GM12878 (cell line): ENCODE measurements around the gene ANXA11. TPM values are rescaled to one million over a fixed set of nuclear protein-coding genes. Genes with fewer than 3 reads are reported as not detected.

Source experiments
- CBFB ChIP-seq: IDR thresholded peaks from 2 replicates; pipeline ENCODE4 v1.6.1; 2016; ENCODE audit warnings: antibody characterized with exemption, low read depth
- CHD1 ChIP-seq: IDR thresholded peaks from 2 replicates; pipeline ENCODE4 v1.6.1; 2012; ENCODE audit warnings: low read depth, low read length, improper control_type of control experiment
- ESRRA ChIP-seq: IDR thresholded peaks from 2 replicates; pipeline ENCODE4 v1.6.1; 2012; ENCODE audit warnings: mild to moderate bottlenecking, low read length, improper control_type of control experiment
- NFYA ChIP-seq: IDR thresholded peaks from 2 replicates; pipeline ENCODE4 v1.6.1; 2011; ENCODE audit warnings: low read depth, mild to moderate bottlenecking, low read length, improper control_type of control experiment, borderline replicate concordance
- PAX8 ChIP-seq: fragments of 450-650 bp; IDR thresholded peaks from 2 replicates; pipeline ENCODE4 v1.6.1; 2017; ENCODE audit warnings: mild to moderate bottlenecking, moderate library complexity
- RB1 ChIP-seq: fragments of 450-650 bp; formaldehyde crosslinking; IDR thresholded peaks from 2 replicates; pipeline ENCODE4 v1.6.1; 2017; ENCODE audit warnings: mild to moderate bottlenecking, borderline replicate concordance
- SREBF2 ChIP-seq: IDR thresholded peaks from 2 replicates; pipeline ENCODE4 v1.6.1; 2012; ENCODE audit warnings: mild to moderate bottlenecking, low read length
- TCF7 ChIP-seq: IDR thresholded peaks from 2 replicates; pipeline ENCODE4 v1.6.1; 2014; ENCODE audit warnings: antibody characterized with exemption, borderline replicate concordance
- WRNIP1 ChIP-seq: IDR thresholded peaks from 2 replicates; pipeline ENCODE4 v1.6.1; 2011; ENCODE audit warnings: low read depth, low read length, improper control_type of control experiment, borderline replicate concordance
- polyA plus RNA-seq, 11 experiments: library from polyadenylated mRNA; depleted of rRNA in 4 of 11; unstranded in 6 of 11; stranded (reverse) in 5 of 11; fragments of >200 nt; fragmentation: Nextera tagmentation in 4 of 11; fragmentation: Illumina TruSeq in 1 of 11; extraction: Ambion mirVana in 4 of 11; extraction: Trizol in 1 of 11; gene quantifications; 1 replicate in 1 of 11; 2 replicates in 10 of 11; pipeline versions ENCODE4 v1.2.1 to v1.2.3, GENCODE V29; 2011 to 2016; ENCODE audit warnings: inconsistent platforms in 2 of 11, missing spikeins in 2 of 11, low read depth in 1 of 11
- total RNA-seq, 4 experiments: library from RNA; depleted of rRNA in 3 of 4; stranded (reverse); fragments of >200 nt in 3 of 4; fragmentation: Illumina TruSeq in 1 of 4; extraction: Trizol in 1 of 4; gene quantifications; 2 replicates each; pipeline versions ENCODE4 v1.2.1 to v1.2.3, GENCODE V29; 2013 to 2021
- TF ChIP-seq, protein P1 (sequence below): fragments of 450-650 bp; IDR thresholded peaks from 2 replicates; pipeline ENCODE4 v1.6.1; 2018; ENCODE audit warnings: borderline replicate concordance, mild to moderate bottlenecking; ENCODE audit not compliant: partially characterized antibody
- TF ChIP-seq, protein P2 (sequence below): IDR thresholded peaks from 2 replicates; pipeline ENCODE4 v1.6.1; 2011; ENCODE audit warnings: borderline replicate concordance, low read depth, mild to moderate bottlenecking, moderate library complexity, low read length; ENCODE audit not compliant: insufficient read depth, poor library complexity, severe bottlenecking
- TF ChIP-seq, protein P3 (sequence below): fragments of 450-650 bp; IDR thresholded peaks from 2 replicates; pipeline ENCODE4 v1.6.1; 2017; ENCODE audit warnings: mild to moderate bottlenecking, moderate library complexity
- TF ChIP-seq, protein P4 (sequence below): IDR thresholded peaks from 2 replicates; pipeline ENCODE4 v1.6.1; 2011; ENCODE audit warnings: low read depth, low read length, improper control_type of control experiment, borderline replicate concordance
- TF ChIP-seq, protein P5 (sequence below): fragments of 450-650 bp; conservative IDR thresholded peaks from 2 replicates; pipeline ENCODE4 v1.6.1; 2017; ENCODE audit warnings: mild to moderate bottlenecking, moderate library complexity

The ANXA11 gene
- total and polyA plus RNA-seq, 10 of the 15 experiments (the other 5 are each of a cell fraction or from before 2014, with no cell fraction given): 25.0 to 129 (median 72.2) TPM

DNA sequence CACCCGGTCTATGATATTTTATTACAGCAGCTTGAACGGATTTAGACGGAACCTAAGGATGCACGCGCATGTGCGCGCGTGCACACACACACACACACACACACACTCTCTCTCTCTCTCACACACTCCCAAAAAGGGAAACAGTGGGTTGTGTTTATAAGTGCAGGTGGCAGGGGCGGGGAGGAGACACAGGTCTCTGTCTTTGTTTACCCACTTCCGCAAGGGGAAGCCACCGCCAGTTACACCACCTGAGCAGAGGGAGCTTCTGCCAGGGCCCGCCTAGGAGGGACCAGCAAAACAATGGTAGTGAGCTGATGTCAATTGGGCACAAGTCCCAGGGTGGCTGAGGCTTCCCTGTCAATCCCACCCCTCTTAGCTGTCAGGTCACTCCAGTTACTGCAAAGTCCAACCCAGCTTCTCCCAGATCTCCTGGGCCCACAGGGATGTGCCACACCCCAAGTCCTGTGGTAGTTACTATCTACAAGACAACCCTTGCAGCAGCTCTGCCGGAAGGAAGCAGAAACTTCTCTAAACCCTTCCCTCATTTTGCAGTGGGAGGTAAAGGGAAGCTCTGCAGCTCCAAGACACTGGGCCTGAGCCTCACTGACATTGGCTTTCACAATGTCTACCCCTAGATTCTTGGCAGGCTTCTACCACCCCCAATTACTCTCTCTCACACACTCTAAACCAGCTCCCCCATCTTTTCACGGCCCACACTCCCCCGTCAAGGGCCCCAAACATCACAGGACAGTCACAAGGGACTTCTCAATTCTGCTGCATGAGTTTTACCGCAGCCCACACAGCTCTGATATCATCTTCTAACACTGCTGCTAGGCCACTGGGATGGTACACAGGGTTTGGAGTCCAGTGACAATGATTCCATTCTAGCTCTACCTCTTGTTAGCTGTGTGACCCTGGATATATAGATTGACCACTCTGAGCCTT, 17.6 kb downstream of the ANXA11 start (continued):
- no peak for TF ChIP-seq SREBF2
- TF ChIP-seq, protein P1, sequence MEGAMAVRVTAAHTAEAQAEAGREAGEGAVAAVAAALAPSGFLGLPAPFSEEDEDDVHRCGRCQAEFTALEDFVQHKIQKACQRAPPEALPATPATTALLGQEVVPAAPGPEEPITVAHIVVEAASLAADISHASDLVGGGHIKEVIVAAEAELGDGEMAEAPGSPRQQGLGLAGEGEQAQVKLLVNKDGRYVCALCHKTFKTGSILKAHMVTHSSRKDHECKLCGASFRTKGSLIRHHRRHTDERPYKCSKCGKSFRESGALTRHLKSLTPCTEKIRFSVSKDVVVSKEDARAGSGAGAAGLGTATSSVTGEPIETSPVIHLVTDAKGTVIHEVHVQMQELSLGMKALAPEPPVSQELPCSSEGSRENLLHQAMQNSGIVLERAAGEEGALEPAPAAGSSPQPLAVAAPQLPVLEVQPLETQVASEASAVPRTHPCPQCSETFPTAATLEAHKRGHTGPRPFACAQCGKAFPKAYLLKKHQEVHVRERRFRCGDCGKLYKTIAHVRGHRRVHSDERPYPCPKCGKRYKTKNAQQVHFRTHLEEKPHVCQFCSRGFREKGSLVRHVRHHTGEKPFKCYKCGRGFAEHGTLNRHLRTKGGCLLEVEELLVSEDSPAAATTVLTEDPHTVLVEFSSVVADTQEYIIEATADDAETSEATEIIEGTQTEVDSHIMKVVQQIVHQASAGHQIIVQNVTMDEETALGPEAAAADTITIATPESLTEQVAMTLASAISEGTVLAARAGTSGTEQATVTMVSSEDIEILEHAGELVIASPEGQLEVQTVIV: no peak
- no peak for TF ChIP-seq TCF7
- TF ChIP-seq, protein P2, sequence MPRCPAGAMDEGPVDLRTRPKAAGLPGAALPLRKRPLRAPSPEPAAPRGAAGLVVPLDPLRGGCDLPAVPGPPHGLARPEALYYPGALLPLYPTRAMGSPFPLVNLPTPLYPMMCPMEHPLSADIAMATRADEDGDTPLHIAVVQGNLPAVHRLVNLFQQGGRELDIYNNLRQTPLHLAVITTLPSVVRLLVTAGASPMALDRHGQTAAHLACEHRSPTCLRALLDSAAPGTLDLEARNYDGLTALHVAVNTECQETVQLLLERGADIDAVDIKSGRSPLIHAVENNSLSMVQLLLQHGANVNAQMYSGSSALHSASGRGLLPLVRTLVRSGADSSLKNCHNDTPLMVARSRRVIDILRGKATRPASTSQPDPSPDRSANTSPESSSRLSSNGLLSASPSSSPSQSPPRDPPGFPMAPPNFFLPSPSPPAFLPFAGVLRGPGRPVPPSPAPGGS: no peak
- peak; percentile 59; the same call in 1 of the 2 replicates for TF ChIP-seq WRNIP1
- no peak for TF ChIP-seq NFYA
- TF ChIP-seq PAX8: no peak
- TF ChIP-seq CBFB: 0 out of 2 replicates have a peak, but pooled peaks have one; percentile 29
- TF ChIP-seq CHD1: no peak
- TF ChIP-seq, protein P3, sequence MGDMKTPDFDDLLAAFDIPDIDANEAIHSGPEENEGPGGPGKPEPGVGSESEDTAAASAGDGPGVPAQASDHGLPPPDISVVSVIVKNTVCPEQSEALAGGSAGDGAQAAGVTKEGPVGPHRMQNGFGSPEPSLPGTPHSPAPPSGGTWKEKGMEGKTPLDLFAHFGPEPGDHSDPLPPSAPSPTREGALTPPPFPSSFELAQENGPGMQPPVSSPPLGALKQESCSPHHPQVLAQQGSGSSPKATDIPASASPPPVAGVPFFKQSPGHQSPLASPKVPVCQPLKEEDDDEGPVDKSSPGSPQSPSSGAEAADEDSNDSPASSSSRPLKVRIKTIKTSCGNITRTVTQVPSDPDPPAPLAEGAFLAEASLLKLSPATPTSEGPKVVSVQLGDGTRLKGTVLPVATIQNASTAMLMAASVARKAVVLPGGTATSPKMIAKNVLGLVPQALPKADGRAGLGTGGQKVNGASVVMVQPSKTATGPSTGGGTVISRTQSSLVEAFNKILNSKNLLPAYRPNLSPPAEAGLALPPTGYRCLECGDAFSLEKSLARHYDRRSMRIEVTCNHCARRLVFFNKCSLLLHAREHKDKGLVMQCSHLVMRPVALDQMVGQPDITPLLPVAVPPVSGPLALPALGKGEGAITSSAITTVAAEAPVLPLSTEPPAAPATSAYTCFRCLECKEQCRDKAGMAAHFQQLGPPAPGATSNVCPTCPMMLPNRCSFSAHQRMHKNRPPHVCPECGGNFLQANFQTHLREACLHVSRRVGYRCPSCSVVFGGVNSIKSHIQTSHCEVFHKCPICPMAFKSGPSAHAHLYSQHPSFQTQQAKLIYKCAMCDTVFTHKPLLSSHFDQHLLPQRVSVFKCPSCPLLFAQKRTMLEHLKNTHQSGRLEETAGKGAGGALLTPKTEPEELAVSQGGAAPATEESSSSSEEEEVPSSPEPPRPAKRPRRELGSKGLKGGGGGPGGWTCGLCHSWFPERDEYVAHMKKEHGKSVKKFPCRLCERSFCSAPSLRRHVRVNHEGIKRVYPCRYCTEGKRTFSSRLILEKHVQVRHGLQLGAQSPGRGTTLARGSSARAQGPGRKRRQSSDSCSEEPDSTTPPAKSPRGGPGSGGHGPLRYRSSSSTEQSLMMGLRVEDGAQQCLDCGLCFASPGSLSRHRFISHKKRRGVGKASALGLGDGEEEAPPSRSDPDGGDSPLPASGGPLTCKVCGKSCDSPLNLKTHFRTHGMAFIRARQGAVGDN: peak; percentile 42
- TF ChIP-seq, protein P4, sequence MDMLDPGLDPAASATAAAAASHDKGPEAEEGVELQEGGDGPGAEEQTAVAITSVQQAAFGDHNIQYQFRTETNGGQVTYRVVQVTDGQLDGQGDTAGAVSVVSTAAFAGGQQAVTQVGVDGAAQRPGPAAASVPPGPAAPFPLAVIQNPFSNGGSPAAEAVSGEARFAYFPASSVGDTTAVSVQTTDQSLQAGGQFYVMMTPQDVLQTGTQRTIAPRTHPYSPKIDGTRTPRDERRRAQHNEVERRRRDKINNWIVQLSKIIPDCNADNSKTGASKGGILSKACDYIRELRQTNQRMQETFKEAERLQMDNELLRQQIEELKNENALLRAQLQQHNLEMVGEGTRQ: no peak
- no peak for TF ChIP-seq RB1
- no peak for TF ChIP-seq ESRRA
- TF ChIP-seq, protein P5, sequence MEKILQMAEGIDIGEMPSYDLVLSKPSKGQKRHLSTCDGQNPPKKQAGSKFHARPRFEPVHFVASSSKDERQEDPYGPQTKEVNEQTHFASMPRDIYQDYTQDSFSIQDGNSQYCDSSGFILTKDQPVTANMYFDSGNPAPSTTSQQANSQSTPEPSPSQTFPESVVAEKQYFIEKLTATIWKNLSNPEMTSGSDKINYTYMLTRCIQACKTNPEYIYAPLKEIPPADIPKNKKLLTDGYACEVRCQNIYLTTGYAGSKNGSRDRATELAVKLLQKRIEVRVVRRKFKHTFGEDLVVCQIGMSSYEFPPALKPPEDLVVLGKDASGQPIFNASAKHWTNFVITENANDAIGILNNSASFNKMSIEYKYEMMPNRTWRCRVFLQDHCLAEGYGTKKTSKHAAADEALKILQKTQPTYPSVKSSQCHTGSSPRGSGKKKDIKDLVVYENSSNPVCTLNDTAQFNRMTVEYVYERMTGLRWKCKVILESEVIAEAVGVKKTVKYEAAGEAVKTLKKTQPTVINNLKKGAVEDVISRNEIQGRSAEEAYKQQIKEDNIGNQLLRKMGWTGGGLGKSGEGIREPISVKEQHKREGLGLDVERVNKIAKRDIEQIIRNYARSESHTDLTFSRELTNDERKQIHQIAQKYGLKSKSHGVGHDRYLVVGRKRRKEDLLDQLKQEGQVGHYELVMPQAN: 0 out of 2 replicates have a peak, but pooled peaks have one; percentile 55
